NCI-H1105 treated with DMSO at 0.1 percent for 48 hours (cell line): ENCODE measurements around the gene PTPRM.

Experiments
- DNase-seq: peaks from one replicate; lab custom pipeline; 2025; lab: John Stamatoyannopoulos, UW

Gene PTPRM

GRCh38 chr18:8238507-8238906 lies 671.4 kb downstream of the PTPRM start:
- DNase-seq: no peak

- DNase-seq: no peak
Observed at GRCh38 chr18:8241731-8242130, 674.6 kb downstream of the PTPRM start.

- DNase-seq: no peak
Observed at GRCh38 chr18:8242151-8242696, 675.1 kb downstream of the PTPRM start.

- no peak for DNase-seq
Observed at GRCh38 chr18:8247700-8248099, 680.6 kb downstream of the PTPRM start.

GRCh38 chr18:8248576-8248975 lies 681.5 kb downstream of the PTPRM start:
- no peak for DNase-seq

GRCh38 chr18:8249811-8250210 lies 682.7 kb downstream of the PTPRM start:
- DNase-seq: no peak

GRCh38 chr18:8252371-8252770 lies 685.3 kb downstream of the PTPRM start:
- DNase-seq: no peak

- no peak for DNase-seq
Observed at GRCh38 chr18:8253944-8254343, 686.8 kb downstream of the PTPRM start.

- DNase-seq: no peak
Observed at GRCh38 chr18:8254654-8255053, 687.5 kb downstream of the PTPRM start.

- no peak for DNase-seq
Observed at GRCh38 chr18:8257851-8258434, 690.8 kb downstream of the PTPRM start.

- no peak for DNase-seq
Observed at GRCh38 chr18:8260319-8260718, 693.2 kb downstream of the PTPRM start.

GRCh38 chr18:8260827-8261226 lies 693.7 kb downstream of the PTPRM start:
- DNase-seq: no peak

GRCh38 chr18:8261651-8262091 lies 694.6 kb downstream of the PTPRM start:
- no peak for DNase-seq

- no peak for DNase-seq
Observed at GRCh38 chr18:8262221-8262620, 695.1 kb downstream of the PTPRM start.

- no peak for DNase-seq
Observed at GRCh38 chr18:8264116-8264515, 697.0 kb downstream of the PTPRM start.

GRCh38 chr18:8264861-8265411 lies 697.8 kb downstream of the PTPRM start:
- no peak for DNase-seq

- DNase-seq: no peak
Observed at GRCh38 chr18:8272254-8272653, 705.1 kb downstream of the PTPRM start.

GRCh38 chr18:8274370-8274769 lies 707.3 kb downstream of the PTPRM start:
- DNase-seq: no peak

- DNase-seq: no peak
Observed at GRCh38 chr18:8276406-8276805, 709.3 kb downstream of the PTPRM start.

- no peak for DNase-seq
Observed at GRCh38 chr18:8277270-8277669, 710.2 kb downstream of the PTPRM start.

- DNase-seq: no peak
Observed at GRCh38 chr18:8279346-8279745, 712.2 kb downstream of the PTPRM start.

GRCh38 chr18:8279781-8280330 lies 712.7 kb downstream of the PTPRM start:
- DNase-seq: no peak

GRCh38 chr18:8283891-8284585 lies 716.9 kb downstream of the PTPRM start:
- DNase-seq: no peak
